HG03521 (cell line): ENCODE measurements around the gene OTUB2.

ENCODE experiments used
- ATAC-seq: cut with Tn5 transposase; IDR thresholded peaks from one replicate; pipeline ENCODE4 v1.9.1; 2021; ENCODE audit warnings: mild to moderate bottlenecking, moderate library complexity; ENCODE audit not compliant: unreplicated experiment

Gene OTUB2

GRCh38 chr14:94026173-94026888, at the start of gene OTUB2:
Gene OTUB2 (plus strand): TSS chr14:94026340. CDS start chr14:94026538, 198 bp downstream.
- ATAC-seq: peak; percentile 99

- no peak for ATAC-seq
These were observed 49.6 kb upstream of the OTUB2 start, which contains the start of gene ASB2 for GRCh38 chr14:93976477-93977057. Gene ASB2 (minus strand): TSS chr14:93976570. CDS start chr14:93964539, 12,031 bp downstream.

DNA sequence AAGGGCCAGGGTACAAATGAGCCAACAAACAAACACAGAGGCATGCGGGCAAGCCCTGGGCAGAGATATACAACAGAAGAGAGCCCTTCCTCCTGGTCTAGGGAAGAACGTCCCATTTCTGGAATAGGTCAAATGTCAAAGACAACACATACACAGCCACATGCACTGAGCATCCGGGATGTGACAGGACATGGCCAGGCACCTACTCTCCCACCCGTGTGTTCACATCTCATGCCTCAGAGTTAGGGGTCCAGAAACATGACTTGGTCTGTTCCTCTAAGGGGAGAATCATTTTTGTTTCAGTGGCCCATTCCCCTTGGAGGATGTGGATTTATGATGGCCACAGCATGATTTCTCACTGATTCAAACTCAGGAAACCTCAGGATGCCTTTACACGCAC, 49.0 kb upstream of the OTUB2 start:
- ATAC-seq: no peak

GRCh38 chr14:93977790-93978581, 48.2 kb upstream of the OTUB2 start:
- ATAC-seq: peak; percentile 51

GRCh38 chr14:93978735-93979134, 47.4 kb upstream of the OTUB2 start:
- no peak for ATAC-seq

DNA sequence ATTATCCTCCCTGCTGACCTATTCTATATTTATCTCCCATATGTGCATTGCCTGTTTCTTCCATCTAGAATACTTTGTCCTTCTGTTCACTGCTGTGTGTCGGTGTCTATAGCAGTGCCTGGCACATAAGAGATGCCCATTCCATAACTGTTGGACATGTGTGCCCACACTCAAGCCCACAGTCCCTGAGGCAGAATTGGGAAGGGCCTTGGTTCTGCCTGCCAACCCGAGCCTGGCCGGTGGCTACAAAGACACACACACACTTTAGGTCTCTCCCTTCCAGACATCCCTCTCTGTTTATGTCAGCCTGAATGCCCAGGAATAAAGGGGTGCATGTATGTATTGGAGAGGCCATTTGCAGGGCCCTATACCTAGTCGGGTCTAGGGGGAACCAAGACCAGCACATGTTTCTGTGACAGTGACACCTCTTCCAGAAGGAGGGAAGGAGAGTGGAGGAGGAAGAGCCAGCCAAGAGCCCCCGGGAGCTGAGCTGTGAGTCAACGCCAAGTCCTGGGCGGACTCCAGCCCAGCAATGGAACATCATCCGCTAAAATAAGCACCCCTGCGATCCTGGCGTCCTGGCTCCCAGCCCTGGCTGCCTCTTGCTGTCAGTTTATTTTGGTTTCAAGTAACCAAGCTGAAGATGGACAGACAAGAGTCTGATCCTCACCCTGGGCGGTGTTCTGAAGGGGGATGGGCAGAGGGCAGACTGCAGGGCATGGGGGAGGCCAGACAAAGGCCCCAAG, 45.5 kb upstream of the OTUB2 start:
- ATAC-seq: no peak

GRCh38 chr14:93981316-93982229, 44.6 kb upstream of the OTUB2 start:
- ATAC-seq: no peak

- ATAC-seq: no peak
These were observed 43.7 kb upstream of the OTUB2 start for GRCh38 chr14:93982230-93983007.

- ATAC-seq: no peak
These were observed 42.1 kb upstream of the OTUB2 start for GRCh38 chr14:93984070-93984469.

DNA sequence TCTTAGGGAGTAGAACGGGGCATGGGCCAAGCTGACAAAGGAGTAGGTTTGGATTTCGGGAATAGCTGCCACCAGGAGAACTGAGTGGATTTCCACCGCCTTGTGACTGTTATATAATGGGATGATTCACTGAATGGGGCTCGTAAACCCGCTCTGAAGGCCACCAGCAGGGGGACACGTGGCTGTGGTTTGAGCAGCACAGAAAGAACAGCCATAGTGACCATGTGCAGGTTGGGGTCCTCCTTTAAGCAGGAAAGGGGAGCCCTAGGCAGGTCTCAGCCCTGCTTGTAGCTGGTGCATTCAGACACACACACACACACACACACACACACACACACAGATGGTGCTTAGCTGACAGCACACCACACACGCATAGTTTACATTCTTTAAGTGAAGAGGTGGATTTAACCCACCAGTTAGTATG, 41.1 kb upstream of the OTUB2 start:
- ATAC-seq: no peak

DNA sequence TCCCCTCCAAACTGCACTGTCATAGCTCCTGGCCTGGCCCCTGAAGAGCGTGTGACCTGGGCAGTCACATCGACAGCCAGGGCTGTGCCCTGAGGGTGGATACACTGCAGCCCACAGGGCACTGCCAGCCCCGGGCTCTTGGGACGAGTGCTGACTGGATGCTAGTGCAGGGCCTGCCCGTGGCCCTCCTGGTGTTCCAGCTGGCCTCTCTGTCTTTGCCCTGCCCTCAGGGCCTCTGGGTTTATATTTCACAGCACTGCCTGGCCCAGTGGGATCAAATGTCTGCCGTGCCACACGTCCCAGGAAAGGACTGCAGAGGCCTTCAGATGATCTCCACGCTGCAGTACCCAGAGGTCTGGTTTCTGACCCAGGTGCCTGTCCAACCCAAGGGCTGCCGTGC, 39.2 kb upstream of the OTUB2 start:
- ATAC-seq: no peak

GRCh38 chr14:93987376-93987775, 38.8 kb upstream of the OTUB2 start:
- ATAC-seq: no peak

GRCh38 chr14:93987815-93988476, 38.2 kb upstream of the OTUB2 start:
- no peak for ATAC-seq

DNA sequence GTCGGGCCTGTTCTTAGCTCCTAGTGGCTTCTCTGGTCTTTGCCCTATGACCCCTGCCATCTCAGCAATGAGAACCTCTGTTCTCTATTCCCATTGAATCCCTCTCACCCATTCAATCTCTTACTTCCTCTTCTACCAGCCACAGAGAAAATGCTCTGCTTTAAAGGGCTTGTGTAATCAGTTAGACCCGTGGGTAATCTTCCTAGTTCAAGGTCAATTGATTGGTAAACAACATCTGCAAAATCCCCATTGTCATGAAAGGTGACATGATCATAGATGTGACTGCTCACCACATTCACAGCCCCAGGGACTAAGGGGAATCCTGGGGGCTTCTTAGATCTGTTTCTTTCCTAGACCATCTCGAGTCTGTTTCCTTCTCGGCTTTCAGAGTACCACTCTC, 36.2 kb upstream of the OTUB2 start:
- ATAC-seq: no peak

- ATAC-seq: no peak
These were observed 34.9 kb upstream of the OTUB2 start for GRCh38 chr14:93991212-93991611.

DNA sequence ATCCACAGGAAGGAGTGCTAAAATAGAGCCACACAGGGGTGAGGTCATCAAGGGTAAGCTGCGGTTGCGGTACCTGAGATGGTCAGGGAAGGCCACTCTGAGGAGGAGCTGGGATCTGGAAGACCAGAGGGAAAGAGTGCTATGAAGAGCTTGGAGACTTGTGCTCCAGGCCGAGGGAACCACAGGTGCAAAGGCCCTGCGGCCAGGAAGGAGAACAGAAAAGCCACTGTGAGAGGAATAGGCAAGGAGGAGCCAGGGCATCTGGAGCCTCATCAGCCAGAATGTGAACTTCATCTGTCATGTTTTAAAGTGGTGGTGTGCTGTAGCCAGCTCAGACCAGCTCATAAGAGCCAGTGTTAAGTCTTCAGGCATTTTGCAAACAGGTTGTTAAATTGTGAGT, 34.5 kb upstream of the OTUB2 start:
- no peak for ATAC-seq

DNA sequence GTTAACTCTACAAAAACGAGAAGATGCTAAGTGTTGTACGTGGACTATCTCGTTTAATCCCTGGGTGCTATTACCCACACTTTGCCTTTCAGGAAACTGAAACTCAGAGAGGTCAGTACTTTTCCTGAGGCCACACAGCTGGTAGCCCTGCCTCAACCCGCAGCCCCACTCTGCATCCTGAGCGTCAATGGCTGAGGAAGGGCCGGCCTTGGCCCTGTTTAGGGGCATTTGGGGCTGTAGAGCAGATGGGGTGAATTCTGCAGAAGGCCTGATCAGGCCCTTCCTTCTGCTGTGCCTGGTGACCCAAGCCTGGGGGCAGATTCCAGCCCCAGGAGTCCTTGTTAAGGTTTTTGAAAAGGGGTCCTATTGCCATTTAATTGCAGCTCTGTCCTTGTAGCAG, 32.8 kb upstream of the OTUB2 start:
- no peak for ATAC-seq

DNA sequence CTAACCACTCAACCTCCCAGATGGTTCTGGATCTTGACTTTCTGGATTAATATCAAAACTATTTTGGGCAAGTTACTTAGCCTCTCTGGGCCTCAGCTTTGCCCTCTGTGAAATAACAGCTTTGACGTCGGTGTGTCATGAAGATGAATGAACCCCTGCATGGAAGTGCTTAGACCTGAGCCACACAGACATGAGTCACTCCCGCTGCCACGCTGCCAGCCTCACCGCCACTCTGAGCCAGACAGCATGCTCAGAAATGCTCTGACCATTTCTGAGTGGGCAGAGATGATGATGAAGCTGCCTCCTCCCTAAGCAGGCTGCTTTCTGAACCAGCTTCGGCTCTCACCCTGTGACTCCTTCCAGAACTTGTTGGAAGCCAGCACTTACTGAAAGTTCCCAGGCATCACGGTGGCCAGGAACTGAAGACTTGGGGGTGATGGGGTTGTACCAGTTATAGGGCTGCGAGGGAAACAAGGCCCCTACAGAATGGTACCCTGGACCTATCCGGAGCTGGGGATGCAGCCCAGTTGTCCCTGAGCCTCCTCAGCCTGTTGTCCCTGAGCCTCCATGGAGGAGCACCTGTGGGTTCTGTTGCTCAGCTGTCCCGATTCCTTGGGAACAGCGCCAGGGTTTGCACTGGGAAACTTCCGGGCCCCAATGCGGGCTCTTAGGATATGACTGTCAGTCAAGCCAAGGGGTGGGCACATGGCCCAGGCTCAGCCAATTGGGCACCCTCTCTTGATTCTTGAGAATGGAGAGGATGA, 31.0 kb upstream of the OTUB2 start:
- ATAC-seq: no peak
